SK-N-SH treated with all-trans-retinoic acid at 6 μM for 48 hours (cell line): ENCODE results near the gene CTNND2.
"Not testable (repeated sequence)": the region's sequence is repeated elsewhere in the genome, so short reads cannot be mapped to it uniquely, and the experiment has no call there.

Source experiments
- ARNTL ChIP-seq: fragments of 450-650 bp; formaldehyde crosslinking; IDR thresholded peaks from 2 replicates; pipeline ENCODE4 v1.5.0; 2020; ENCODE audit warnings: low read depth, mild to moderate bottlenecking, moderate library complexity, borderline replicate concordance
- CREB5 ChIP-seq: fragments of 250-450 bp; sonication (Bioruptor Pico); IDR thresholded peaks from 2 replicates; pipeline ENCODE4 v1.5.1; 2020; ENCODE audit warnings: low read depth, mild to moderate bottlenecking, moderate library complexity
- ISL1 ChIP-seq: fragments of 250-450 bp; sonication (Bioruptor Pico); IDR thresholded peaks from 2 replicates; pipeline ENCODE4 v2.1.2; 2022; ENCODE audit warnings: mild to moderate bottlenecking, moderate library complexity
- PPARA ChIP-seq: fragments of 250-450 bp; sonication (Bioruptor Pico); IDR thresholded peaks from 2 replicates; pipeline ENCODE4 v1.5.0; 2020; ENCODE audit warnings: mild to moderate bottlenecking, borderline replicate concordance
- TOX ChIP-seq: fragments of 250-450 bp; sonication (Bioruptor Pico); IDR thresholded peaks from 2 replicates; pipeline ENCODE4 v1.8.0; 2021; ENCODE audit warnings: mild to moderate bottlenecking, moderate library complexity, borderline replicate concordance
- ZFP3 ChIP-seq: fragments of 250-450 bp; sonication (Bioruptor Pico); IDR thresholded peaks from 2 replicates; pipeline ENCODE4 v1.5.0; 2020; ENCODE audit warnings: mild to moderate bottlenecking, moderate library complexity

GRCh38 chr5:11616624-11617023 is 287.6 kb downstream of the CTNND2 start:
- not testable (repeated sequence) for TF ChIP-seq ISL1, PPARA, ZFP3, ARNTL, CREB5, TOX (CRISPR knock-in tag)
